GM19023 (cell line): ENCODE results near the gene CCSER1.
"Not testable (repeated sequence)": the region's sequence is repeated elsewhere in the genome, so short reads cannot be mapped to it uniquely, and the experiment has no call there.

Experiments used
- ATAC-seq: cut with Tn5 transposase; IDR thresholded peaks from one replicate; pipeline ENCODE4 v1.9.1; 2021; ENCODE audit warnings: mild to moderate bottlenecking, moderate library complexity; ENCODE audit not compliant: unreplicated experiment

Gene CCSER1

GRCh38 chr4:91108751-91109150 lies 981.6 kb downstream of the CCSER1 start:
- no peak for ATAC-seq

- no peak for ATAC-seq
These were observed 984.4 kb downstream of the CCSER1 start for GRCh38 chr4:91111556-91111955.

- ATAC-seq: no peak
These were observed 986.0 kb downstream of the CCSER1 start for GRCh38 chr4:91113130-91113706.

GRCh38 chr4:91114386-91114785 lies 987.2 kb downstream of the CCSER1 start:
- no peak for ATAC-seq

GRCh38 chr4:91116861-91117260 lies 989.7 kb downstream of the CCSER1 start:
- no peak for ATAC-seq

- ATAC-seq: no peak
These were observed 991.4 kb downstream of the CCSER1 start for GRCh38 chr4:91118597-91118996.

GRCh38 chr4:91123742-91124141 lies 996.5 kb downstream of the CCSER1 start:
- no peak for ATAC-seq

GRCh38 chr4:91127192-91127591 lies 1000.0 kb downstream of the CCSER1 start:
- no peak for ATAC-seq

- no peak for ATAC-seq
These were observed 1000.6 kb downstream of the CCSER1 start for GRCh38 chr4:91127831-91128230.

- no peak for ATAC-seq
These were observed 1001.3 kb downstream of the CCSER1 start for GRCh38 chr4:91128519-91128918.

- ATAC-seq: no peak
These were observed 1019.9 kb downstream of the CCSER1 start for GRCh38 chr4:91147067-91147466.

GRCh38 chr4:91154041-91154440 lies 1026.8 kb downstream of the CCSER1 start:
- ATAC-seq: not testable (repeated sequence)

- not testable (repeated sequence) for ATAC-seq
These were observed 1040.9 kb downstream of the CCSER1 start for GRCh38 chr4:91167864-91168653.

- ATAC-seq: no peak
These were observed 1043.6 kb downstream of the CCSER1 start for GRCh38 chr4:91170768-91171167.

- no peak for ATAC-seq
These were observed 1044.0 kb downstream of the CCSER1 start for GRCh38 chr4:91171217-91171616.

GRCh38 chr4:91185061-91185460 lies 1057.9 kb downstream of the CCSER1 start:
- ATAC-seq: not testable (repeated sequence)

- no peak for ATAC-seq
These were observed 1071.8 kb downstream of the CCSER1 start for GRCh38 chr4:91198951-91199350.

- ATAC-seq: no peak
These were observed 1080.3 kb downstream of the CCSER1 start for GRCh38 chr4:91207535-91207934.

- ATAC-seq: no peak
These were observed 1085.0 kb downstream of the CCSER1 start for GRCh38 chr4:91212211-91212610.

- ATAC-seq: not testable (repeated sequence)
These were observed 1090.7 kb downstream of the CCSER1 start for GRCh38 chr4:91217831-91218403.

- no peak for ATAC-seq
These were observed 1093.1 kb downstream of the CCSER1 start for GRCh38 chr4:91220315-91220714.

GRCh38 chr4:91222014-91222413 lies 1094.8 kb downstream of the CCSER1 start:
- ATAC-seq: no peak
